ENCODE data around the gene DRC3. TPM values are rescaled to one million over a fixed set of nuclear protein-coding genes. Genes with fewer than 3 reads are reported as not detected.

Gene DRC3
- total RNA-seq, 1 experiment from 2014 or later: 2.4 TPM

- no peak overlapping the region for H3K9ac ChIP-seq (ENCODE audit: low read length)
- no peak overlapping the region for H3K4me3 ChIP-seq (replicated peaks in 1 of 2; ENCODE audit: low read depth in 1 of 2, low read length in 2 of 2)
- no TSS peak for BruUV-seq (replicated peaks)
- TF ChIP-seq CTCF (IDR thresholded peaks at IDR 0.05 in 2 of 3, conservative IDR thresholded peaks at IDR 0.05 in 1 of 3; ENCODE audit: borderline replicate concordance in 1 of 3, insufficient read depth in 1 of 3, low read depth in 2 of 3, low read length in 2 of 3) (no peak), RAD21 (IDR thresholded peaks at IDR 0.05; ENCODE audit: low read depth) (no peak), YY1 (IDR thresholded peaks at IDR 0.05; ENCODE audit: extremely low read depth, insufficient replicate concordance, low read depth, low read length) (no peak), POLR2A (IDR thresholded peaks at IDR 0.05; ENCODE audit: borderline replicate concordance, extremely low read depth, insufficient read depth, insufficient read length) (no peak)
- H3K79me2 ChIP-seq (ENCODE audit: insufficient read depth, low read length): no peaks in the 10 kb centered on the region
- no peak overlapping the region for H3K4me2 ChIP-seq (ENCODE audit: low read length)
- DNase-seq (ENCODE audit: low read depth, low spot score) (no peak), ATAC-seq (peak; percentile 9; the same call in 1 of the 2 replicates)
- no peaks in the 10 kb centered on the region for H3K9me2 ChIP-seq (ENCODE audit: insufficient read depth)
- no peaks in the 10 kb centered on the region for H3K4me1 ChIP-seq (ENCODE audit: control insufficient read depth in 1 of 2, insufficient read depth in 2 of 2, low read length in 2 of 2)
- intact Hi-C loops (cut with micrococcal nuclease): no loop called here
- H3K36me3 ChIP-seq (ENCODE audit: control insufficient read depth in 1 of 2, insufficient read depth in 2 of 2, low read length in 2 of 2): no peaks in the 10 kb centered on the region
- RAD21 ChIA-PET (ENCODE audit: low non-redundant PET in 1 of 2, low total read pairs in 2 of 2, uncharacterized antibody in 2 of 2, unreplicated experiment in 2 of 2): no interaction called here
- no peaks in the 10 kb centered on the region for H4K20me1 ChIP-seq (ENCODE audit: insufficient read depth)
- H2AFZ ChIP-seq (ENCODE audit: low read depth, low read length, poor library complexity, severe bottlenecking): no peak overlapping the region
- CTCF ChIA-PET: interaction anchor here (2.0 kb wide), 1 partner anchor 15 kb away, joined by 4 read pairs; no protein-coding TSS in a partner anchor
- POLR2A ChIA-PET: no interaction called here
- no peak overlapping the region for H3K27ac ChIP-seq (ENCODE audit: low read depth, low read length)
- no peaks in the 10 kb centered on the region for H3K9me3 ChIP-seq (ENCODE audit: control insufficient read depth in 1 of 2, insufficient read depth in 1 of 2, low read depth in 1 of 2, low read length in 2 of 2)
- no peaks in the 10 kb centered on the region for H3K27me3 ChIP-seq (ENCODE audit: insufficient read depth, low read length)
Observed at GRCh38 chr17:18005496-18005895, 32.8 kb downstream of the DRC3 start.

GRCh38 chr17:18006495-18007239 is 34.0 kb downstream of the DRC3 start:
- RAD21 ChIA-PET (ENCODE audit: low non-redundant PET in 1 of 2, low total read pairs in 2 of 2, uncharacterized antibody in 2 of 2, unreplicated experiment in 2 of 2): no interaction called here
- Histone ChIP-seq H3K36me3 (ENCODE audit: control insufficient read depth in 1 of 2, insufficient read depth in 2 of 2, low read length in 2 of 2) (no peaks in the 10 kb centered on the region), H3K27ac (ENCODE audit: low read depth, low read length) (no peak overlapping the region), H3K4me2 (ENCODE audit: low read length) (no peak overlapping the region), H3K4me1 (ENCODE audit: control insufficient read depth in 1 of 2, insufficient read depth in 2 of 2, low read length in 2 of 2) (no peaks in the 10 kb centered on the region), H3K9me3 (ENCODE audit: control insufficient read depth in 1 of 2, insufficient read depth in 1 of 2, low read depth in 1 of 2, low read length in 2 of 2) (no peaks in the 10 kb centered on the region), H3K9me2 (ENCODE audit: insufficient read depth) (no peaks in the 10 kb centered on the region), H3K79me2 (ENCODE audit: insufficient read depth, low read length) (no peaks in the 10 kb centered on the region), H3K4me3 (replicated peaks in 1 of 2; ENCODE audit: low read depth in 1 of 2, low read length in 2 of 2) (no peak overlapping the region), H3K27me3 (ENCODE audit: insufficient read depth, low read length) (no peaks in the 10 kb centered on the region), H4K20me1 (ENCODE audit: insufficient read depth) (no peaks in the 10 kb centered on the region), H2AFZ (ENCODE audit: low read depth, low read length, poor library complexity, severe bottlenecking) (no peak overlapping the region), H3K9ac (ENCODE audit: low read length) (no peak overlapping the region)
- TF ChIP-seq RAD21 (IDR thresholded peaks at IDR 0.05; ENCODE audit: low read depth) (no peak), POLR2A (IDR thresholded peaks at IDR 0.05; ENCODE audit: borderline replicate concordance, extremely low read depth, insufficient read depth, insufficient read length) (no peak), EZH2 (IDR thresholded peaks at IDR 0.05) (no peak), CBX3 (IDR thresholded peaks at IDR 0.05; ENCODE audit: low read depth) (no peak), POLR2AphosphoS5 (IDR thresholded peaks at IDR 0.05; ENCODE audit: low read depth, low read length) (no peak), ZNF274 (IDR thresholded peaks at IDR 0.05; ENCODE audit: low read depth, low read length) (no peak)
- POLR2A ChIA-PET: no interaction called here
- CTCF ChIA-PET: interaction anchor here (2.1 kb wide), 1 partner anchor 13 kb away, joined by 6 read pairs; no protein-coding TSS in a partner anchor
- DNase-seq (ENCODE audit: low read depth, low spot score): no peak
- intact Hi-C loops (cut with micrococcal nuclease): no loop called here
- BruUV-seq (replicated peaks): no TSS peak
- no peak for ATAC-seq

Data from HCT116 (cell line).